ENCODE data around the gene ZNF526.

DNA sequence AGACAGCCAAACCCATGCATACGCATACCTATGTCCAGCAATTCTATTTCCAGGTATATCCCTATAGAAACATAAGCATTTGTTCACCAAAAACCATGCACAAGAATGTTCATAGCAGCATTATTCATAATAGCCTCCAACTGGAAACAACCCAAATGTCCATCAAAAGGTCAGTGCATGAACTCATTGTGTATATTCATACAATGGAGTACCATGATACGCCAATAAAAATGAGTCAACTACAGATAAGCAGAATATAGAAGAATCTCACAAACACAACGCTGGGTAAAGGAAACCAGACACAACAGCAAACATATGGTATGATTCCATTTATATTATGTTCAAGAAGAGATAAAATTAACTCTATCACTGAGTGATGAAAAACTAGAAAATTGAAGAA, 26.4 kb upstream of the ZNF526 start:
- TF ChIP-seq POLR2A (IDR thresholded peaks at IDR 0.05; ENCODE audit: low read length) (no peak), GATA1 (IDR thresholded peaks at IDR 0.05; ENCODE audit: low read depth, low read length) (no peak)

Measured in erythroblast (primary cell).